ENCODE data around the gene TSHZ2. TPM values are rescaled to one million over a fixed set of nuclear protein-coding genes. Genes with fewer than 3 reads are reported as not detected.
A peak's percentile ranks its signal among the peaks of the same experiment; 100 is the strongest.

Gene TSHZ2
- total and polyA plus RNA-seq, 9 of the 15 experiments (the other 6 are each of a cell fraction or from before 2014, with no cell fraction given), result 0.03 to 0.20 (median 0.05) TPM; not detected in 4

DNA sequence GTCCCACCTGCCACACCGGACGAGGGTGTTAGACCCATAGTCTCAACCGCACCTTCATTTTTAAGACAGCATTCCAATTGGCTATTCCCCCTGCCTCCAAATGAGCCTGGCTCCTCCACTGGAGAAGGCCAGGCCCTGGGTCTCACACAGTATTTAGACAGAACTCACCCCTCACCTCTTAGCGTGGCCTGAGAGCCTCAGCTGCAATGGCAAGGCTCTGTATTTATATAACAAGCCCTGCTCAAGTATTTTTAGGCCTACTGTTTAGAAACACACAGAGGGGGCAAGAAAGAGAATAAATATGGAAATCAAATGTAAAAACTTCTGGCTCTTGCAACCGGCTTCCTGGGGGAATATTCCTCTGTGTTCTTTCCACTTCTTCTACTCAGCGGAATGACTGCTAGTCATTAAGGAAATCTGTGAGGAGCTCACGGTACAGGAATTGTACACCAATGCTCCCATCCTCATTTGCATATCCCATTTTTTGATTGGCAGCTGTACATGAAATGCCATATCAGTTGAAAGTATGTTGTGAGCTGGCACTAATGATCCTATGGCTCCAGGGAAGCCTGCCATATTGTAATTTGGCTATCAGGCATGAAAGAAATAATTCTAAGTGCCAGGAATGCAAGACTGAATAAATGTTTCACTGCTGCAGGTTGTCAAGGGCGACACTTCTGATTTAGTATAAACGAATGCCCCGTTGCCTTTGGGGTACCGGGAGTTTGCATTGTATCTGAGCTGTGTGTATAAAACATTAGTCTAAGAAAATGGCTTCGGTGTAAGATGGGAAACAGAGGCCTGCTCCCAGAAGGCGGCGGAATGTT lies 414.0 kb downstream of the TSHZ2 start:
- H3K79me2 ChIP-seq (ENCODE audit: control insufficient read depth, insufficient read depth, low read length), result no peaks in the 10 kb centered on the region
- CTCF ChIA-PET (ENCODE audit: low intra/inter-chr PET ratio), result no interaction called here
- 23% methylated on average over 14 of the region's 14 CpGs for WGBS (ENCODE audit: insufficient coverage, low coverage, missing lambda C conversion rate)
- no peaks in the 10 kb centered on the region for H3K9me3 ChIP-seq (replicated peaks; ENCODE audit: control insufficient read depth, insufficient read depth, low read depth, low read length)
- TF ChIP-seq ZNF12 (CRISPR knock-in tag; IDR thresholded peaks at IDR 0.05) (no peak), TBP (optimal IDR thresholded peaks at IDR 0.05; ENCODE audit: low read depth, low read length) (no peak), CBX5 (IDR thresholded peaks at IDR 0.05; ENCODE audit: borderline replicate concordance, low read depth) (no peak), HDAC6 (IDR thresholded peaks at IDR 0.05; ENCODE audit: low read depth, low read length) (no peak), SIRT6 (IDR thresholded peaks at IDR 0.05; ENCODE audit: low read depth, low read length) (no peak)
- TF ChIP-seq, protein P1, sequence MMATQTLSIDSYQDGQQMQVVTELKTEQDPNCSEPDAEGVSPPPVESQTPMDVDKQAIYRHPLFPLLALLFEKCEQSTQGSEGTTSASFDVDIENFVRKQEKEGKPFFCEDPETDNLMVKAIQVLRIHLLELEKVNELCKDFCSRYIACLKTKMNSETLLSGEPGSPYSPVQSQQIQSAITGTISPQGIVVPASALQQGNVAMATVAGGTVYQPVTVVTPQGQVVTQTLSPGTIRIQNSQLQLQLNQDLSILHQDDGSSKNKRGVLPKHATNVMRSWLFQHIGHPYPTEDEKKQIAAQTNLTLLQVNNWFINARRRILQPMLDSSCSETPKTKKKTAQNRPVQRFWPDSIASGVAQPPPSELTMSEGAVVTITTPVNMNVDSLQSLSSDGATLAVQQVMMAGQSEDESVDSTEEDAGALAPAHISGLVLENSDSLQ (IDR thresholded peaks at IDR 0.05), result peak; percentile 38
- peaks cover 7 to 44% of the 10 kb centered on the region in 2 experiments; a peak in 3 of 5 replicates for H3K27me3 ChIP-seq (ENCODE audit: control insufficient read depth in 2 of 2, insufficient read depth in 2 of 2, low read length in 2 of 2)
- no peak for ATAC-seq
- intact Hi-C loops (cut with micrococcal nuclease) (no loop called here), in situ Hi-C loops (cut with MboI) (no loop called here)
- no peak overlapping the region for H3K9ac ChIP-seq (ENCODE audit: insufficient read depth in 1 of 2, low read depth in 2 of 2, low read length in 2 of 2)
- no peak overlapping the region for H3K4me2 ChIP-seq (ENCODE audit: insufficient read depth, low read length)
- no peaks in the 10 kb centered on the region for H4K20me1 ChIP-seq (replicated peaks; ENCODE audit: control insufficient read depth, insufficient read depth, low read length)
- no peak overlapping the region for H2AFZ ChIP-seq (ENCODE audit: low read depth, low read length)
- no peak for DNase-seq (ENCODE audit: extremely low read depth in 1 of 4, low spot score in 3 of 4)
- H3K4me3 ChIP-seq, result no peak overlapping the region
- H3K36me3 ChIP-seq (ENCODE audit: control insufficient read depth, insufficient read depth, low read length), result no peaks in the 10 kb centered on the region
- POLR2A ChIA-PET, result interaction anchor here (0.5 to 0.6 kb wide), 2 partner anchors 78 to 828 kb away, joined by 3 to 5 read pairs; no protein-coding TSS in a partner anchor
- no peaks in the 10 kb centered on the region for H3K9me1 ChIP-seq (ENCODE audit: control insufficient read depth, insufficient read depth, low read length)
- no peaks in the 10 kb centered on the region; a peak in 1 of 5 replicates for H3K4me1 ChIP-seq (replicated peaks in 1 of 2; ENCODE audit: control insufficient read depth in 2 of 2, insufficient read depth in 2 of 2, low read length in 2 of 2)
- no peak for FAIRE-seq
- no peak overlapping the region for H3K27ac ChIP-seq (ENCODE audit: extremely low read depth, low read depth, low read length)
- BruUV-seq (replicated peaks), result no TSS peak
